ENCODE measurements around the gene SNX18.
"Not testable (repeated sequence)": the region's sequence is repeated elsewhere in the genome, so short reads cannot be mapped to it uniquely, and the experiment has no call there.

Gene SNX18

DNA sequence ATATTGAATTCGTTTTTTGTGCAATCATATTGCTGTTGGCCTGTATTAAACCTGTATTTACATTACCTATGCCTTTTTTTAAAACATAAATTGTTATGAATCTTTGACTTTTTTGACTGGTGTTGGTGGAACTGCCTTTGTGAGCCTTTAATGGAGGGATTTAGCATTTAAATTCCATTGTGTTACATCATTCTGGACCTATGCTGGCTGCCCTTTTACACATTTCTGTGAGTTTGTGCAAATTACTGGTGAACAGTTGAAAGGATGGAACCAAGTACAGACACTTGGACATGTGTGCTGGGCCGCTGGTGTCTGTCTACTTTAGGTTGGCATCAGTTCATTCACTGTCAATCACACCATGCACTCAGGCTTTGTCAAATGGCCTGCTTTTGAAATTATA lies 3.4 kb downstream of the SNX18 start:
- DNase-seq = no peak

DNA sequence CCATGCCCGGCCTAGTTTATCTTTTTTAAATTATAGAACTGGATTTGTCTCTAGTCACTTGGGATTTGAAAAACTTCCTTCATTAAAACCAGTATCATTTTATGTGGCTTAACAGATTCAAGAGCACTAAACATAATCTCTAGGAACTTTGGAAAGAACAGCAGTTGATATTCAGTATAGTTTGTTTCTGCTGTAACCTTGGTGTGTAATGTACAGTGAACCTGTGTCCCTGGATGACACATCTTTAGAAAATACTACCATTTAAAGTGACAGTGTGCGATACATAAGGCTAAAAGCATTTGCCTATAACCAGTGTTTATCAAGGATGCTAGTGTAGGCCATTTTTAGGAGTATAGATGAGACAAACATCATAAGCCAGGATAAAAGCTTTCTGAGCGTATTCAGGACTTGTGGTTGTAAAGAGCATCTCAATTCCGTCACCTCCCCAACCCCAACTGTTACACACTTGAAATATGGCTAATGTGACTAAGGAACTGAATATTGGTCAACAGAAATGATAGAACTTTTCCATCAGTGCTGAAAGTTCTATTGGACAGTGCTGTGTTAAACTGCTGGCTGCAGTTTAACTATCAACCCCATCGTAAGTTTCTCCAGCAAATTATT lies 4.4 kb downstream of the SNX18 start:
- DNase-seq = no peak

DNA sequence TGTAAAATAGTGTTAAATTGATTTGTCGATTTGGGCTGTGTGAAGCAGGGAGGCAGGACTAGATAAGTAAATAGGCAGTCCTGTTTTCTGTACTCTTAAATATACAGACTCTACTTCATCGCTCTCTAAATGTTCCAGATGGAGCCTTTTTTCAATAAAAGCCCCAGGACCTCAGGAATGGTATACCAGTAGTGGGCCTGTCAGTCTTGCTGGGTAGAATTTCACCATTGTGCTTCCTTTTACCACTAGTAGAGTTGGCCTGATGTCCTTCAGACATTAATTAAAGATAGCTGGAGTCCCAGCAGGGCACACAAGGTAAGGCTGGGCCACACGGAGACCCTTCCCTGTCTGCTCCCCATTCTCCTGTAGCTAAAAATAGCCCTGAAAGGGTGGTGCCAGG lies 6.0 kb downstream of the SNX18 start:
- no peak for DNase-seq

DNA sequence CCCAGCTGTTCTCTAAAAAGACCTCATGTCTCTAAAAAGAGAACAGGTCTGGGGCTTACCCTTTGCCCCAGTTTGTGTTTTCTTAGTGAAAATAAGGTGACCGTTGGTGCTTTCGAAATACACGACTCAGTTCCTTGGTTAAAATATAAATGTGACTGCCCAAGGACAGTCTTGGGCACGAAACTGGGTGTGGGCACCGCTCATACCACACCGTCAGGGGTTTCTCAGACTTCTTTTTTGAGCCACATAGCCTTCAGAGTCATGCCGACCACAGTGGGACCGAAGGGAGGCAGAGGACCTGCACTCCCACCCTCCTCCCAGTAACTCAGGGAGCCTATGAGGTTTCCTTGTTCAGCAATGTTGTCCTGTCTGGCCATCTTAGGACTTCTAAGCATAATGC lies 6.5 kb downstream of the SNX18 start:
- DNase-seq = no peak

DNA sequence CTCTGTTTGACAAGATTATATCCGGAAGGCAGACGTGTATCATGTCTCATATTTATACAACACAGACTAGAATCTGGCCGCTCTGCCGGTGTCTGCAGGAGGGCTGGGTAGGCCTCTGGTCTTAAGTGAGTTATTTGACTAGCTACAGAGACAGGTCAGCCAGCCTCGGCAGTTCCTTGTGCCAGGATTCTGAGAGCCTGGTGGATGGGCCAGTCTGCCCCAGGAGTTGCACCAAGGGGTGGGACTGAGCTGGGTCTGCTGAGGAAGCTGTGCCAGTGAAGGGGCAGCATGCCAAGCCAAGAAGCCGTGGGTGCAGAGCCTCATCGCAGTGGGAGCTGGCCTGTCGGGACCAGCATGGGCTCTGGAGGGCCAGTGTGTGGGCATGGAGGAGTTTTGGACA lies 7.1 kb downstream of the SNX18 start:
- no peak for DNase-seq

DNA sequence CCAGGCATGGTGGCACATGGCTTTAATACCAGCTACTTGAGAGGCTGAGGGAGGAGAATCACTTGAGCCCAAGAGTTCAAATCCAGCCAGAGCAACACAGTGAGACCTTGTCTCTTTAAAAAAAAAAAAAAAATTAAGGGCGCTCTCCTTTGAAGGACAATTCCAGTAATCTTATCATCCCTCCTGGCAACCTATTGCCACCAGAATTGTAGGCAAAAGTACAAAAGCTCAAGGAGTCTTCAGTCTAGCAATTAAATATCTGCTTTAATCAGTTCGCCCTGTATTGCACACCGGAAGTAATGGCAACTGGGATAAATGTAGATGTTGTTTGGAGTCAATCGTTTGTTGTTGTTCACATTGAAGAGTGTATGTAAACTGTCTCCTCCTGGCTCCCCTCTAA lies 7.7 kb downstream of the SNX18 start:
- no peak for DNase-seq

DNA sequence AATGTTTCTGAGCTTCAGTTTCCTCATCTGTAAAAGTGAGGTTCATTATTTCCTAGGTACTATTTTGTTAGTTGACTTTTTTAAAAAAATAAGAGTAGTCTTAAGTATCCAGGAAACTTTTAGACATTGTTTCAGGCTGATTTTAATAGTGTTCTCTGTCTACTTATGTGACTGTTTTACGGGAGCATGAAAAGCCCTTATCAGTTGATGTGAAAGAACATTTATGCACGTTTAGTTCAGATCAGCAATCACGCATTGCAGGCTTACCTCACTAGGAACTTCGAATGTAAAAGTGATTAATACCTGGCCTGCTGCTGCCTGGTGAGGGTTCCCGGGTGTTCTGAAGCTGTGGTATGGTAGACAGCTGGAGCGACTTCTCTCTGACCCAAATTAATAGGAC lies 8.1 kb downstream of the SNX18 start:
- no peak for DNase-seq

DNA sequence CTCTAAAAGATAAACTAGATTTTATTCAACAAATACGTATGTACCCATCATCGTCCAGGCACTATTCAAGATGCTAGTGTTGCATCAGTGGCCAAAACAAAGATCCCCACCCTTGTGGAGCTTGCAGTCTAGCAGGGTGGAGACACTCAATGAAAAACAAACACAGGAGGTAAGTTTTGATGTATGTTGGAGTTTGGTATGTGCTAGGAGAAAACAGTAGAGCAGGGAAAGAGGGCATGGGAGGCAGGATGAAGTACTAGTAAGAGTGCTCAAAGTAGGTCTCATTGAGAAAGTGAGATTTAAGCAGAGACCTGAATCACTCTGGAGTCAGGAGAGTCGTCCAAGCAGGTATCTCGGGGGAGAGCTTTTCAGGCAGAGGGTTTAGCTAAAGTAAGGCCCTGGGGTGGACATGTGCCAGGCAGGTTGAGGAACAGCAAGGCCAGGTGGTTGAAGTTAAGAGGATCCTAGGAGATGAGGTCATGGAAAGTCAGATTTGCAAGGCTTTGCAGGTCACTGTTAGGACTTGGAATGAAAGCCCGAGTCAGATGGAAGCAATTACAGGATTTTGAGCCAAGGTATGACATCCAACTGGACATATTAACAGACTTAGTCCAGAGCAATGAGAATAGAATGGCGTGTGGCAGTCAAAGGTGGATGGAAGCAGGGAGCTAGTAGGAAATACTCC lies 9.2 kb downstream of the SNX18 start:
- no peak for DNase-seq

DNA sequence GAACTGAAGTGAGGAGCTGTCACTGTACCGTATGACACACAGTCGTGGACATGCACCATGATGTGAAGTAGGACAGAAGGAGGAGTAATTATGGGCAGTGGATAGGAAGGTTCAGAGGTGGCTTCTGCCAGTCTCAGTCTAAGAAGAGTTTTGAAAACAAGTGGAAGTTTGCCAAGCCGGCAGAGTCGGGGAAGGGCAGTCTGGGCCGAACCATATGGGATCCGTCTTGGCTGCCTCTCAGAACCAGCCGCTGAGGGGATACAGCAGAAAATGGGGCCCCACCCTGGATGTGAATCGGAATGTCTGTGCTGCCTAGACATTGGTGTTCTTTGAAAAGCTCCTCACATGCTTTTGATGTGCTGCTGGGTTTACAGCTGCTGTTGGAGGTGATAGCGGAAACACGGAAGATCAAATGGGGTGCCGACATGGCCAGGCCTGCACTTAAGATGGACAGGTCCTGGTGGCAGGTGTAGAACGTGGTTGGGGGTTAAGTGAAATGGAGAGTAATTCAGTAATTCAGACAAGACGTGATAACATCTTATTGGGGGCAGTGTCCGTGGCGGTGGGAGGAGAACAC lies 11.2 kb downstream of the SNX18 start:
- DNase-seq = no peak

DNA sequence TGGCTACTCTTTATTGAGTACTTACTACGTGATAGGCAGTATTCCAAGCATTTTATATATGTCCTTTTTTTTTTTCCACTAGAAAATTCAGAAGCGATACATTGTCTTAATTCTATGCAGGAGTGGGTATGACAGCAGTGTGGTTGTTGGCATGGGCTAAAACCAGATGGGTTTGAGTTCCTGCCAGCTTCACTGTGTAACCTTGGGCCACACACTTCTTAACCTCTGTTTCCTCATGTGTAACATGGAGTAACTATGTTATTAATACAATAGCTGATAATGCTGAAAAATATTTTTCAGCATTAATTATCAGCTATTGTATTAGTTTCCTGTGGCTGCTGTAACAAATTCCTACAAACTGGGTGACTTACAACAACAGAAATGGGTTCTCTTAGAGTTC lies 12.0 kb downstream of the SNX18 start:
- no peak for DNase-seq

DNA sequence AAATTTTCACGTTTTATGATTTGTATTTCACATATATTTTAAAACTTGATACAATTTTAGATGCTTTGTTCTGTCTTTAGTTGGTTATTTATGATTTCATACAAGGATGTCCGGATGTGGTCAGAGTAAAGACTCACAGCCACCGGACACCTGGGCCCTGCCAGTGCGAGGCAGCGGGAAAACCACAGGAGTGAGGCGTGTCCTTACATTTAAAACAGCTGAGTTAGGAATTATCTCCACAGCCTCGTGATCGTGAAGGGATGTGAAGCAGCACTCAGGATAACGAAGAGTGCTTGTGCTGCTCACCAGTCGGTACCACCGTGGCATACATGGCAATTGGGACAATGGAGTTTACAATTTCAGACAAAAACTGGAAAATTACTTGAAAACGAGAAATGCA lies 14.0 kb downstream of the SNX18 start:
- no peak for DNase-seq

DNA sequence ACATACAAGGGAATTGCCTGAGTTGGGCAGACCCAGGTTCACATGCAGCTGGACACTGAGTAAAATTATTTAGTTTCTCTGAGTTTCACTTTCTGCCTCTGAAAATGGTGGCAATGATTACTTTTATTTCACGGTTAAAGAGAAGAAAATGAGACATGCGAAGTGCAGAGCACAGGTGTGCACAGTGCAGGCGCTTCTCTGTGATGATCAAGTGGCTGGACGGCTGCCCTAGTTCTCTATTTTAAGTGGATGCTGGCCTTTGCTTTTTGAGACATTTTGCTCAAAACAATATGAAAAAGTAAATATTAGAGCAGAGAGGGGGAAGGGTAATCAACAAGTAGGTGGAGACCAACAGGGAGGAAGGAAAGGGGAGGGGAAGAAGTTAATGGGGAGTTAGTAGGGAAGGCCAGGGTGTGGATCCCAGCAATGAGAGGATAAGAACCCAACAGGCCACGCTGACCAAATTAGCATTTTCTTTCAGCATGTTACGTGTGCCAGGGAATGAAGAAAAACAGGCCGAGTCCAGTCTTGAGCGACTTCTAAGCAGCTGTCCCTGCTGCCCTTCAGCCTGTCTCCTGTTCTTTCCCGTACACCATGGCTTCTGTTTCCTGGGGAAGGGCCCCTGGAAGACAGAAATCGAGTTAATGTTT lies 16.1 kb downstream of the SNX18 start:
- no peak for DNase-seq

DNA sequence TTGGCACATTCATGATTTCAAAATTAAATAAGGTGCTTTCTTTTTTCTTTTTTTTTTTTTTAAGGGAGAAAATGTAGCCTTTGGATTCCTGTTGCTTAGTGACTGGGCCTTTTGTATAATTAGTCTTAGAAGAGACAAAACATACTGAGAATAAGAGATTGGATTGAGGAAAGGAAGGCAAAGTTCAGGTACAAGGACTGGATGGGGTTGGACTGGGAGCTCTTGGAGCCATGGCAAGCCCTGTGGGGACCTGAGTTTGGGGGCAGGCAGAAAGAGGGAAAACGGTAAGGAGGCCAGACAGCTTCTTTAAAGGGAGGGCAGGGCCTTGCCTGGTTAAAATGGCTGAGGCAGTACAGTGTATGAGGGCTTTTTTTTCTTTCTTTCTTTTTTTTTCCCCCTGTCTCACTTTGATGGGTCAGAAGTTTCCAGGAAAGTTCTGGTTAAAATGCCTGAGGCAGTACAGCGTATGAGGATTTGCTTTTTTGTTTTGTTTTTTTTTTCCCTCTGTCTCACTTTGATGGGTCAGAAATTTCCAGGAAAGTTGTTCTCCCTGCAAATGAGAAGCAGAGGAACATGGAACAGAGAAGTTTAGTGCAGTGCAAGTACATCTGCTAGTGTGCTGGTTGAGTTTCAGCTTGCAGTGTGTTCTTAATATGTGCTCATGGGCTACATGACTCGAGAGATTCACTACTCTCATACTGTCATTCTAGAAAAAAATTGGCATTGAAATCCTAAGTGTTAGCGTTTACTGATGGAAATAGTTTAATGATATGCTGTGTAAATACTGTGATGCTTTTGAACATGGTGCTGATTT lies 16.8 kb downstream of the SNX18 start:
- DNase-seq = no peak

DNA sequence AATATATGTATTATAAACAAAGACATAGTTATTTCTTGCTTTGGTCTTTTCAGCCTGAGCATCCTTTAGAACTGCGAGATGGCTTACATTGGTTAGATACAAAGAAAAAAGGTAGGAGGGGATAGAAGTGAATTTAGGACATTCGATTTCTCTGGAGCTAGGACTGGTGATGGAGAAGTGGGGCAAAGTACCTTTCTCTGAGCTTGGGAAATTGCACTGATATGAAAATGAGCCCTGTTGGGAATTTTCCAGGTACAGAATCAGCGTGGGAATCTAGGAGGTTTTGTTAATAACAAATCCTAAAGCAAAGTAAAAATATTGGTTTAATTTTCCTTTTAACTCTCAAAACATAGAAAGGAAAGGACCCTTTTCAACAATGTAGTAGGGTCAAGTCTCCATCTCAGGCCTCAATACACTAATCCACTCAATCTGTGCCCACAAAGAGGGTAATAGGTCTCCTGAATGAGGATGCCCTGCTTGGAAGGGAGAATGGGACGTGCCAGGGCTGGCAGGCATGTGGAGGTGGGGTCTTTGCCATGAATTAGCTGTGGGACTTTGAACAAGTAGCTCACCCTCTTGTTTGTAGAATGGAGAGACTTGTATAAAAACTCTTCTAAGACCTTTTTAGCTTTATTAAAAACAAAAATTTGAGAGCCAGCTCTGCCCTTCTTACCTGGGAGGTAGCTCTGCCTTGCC lies 17.7 kb downstream of the SNX18 start:
- DNase-seq = no peak

DNA sequence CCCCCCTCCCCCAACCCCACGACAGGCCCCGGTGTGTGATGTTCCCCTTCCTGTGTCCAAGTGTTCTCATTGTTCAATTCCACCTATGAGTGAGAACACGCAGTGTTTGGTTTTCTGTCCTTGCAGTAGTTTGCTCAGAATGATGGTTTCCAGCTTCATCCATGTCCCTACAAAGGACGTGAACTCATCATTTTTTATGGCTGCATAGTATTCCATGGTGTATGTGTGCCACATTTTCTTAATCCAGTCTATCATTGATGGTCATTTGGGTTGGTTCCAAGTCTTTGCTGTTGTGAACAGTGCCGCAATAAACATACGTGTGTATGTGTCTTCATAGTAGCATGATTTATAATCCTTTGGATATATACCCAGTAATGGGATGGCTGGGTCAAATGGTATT lies 18.8 kb downstream of the SNX18 start:
- DNase-seq = not testable (repeated sequence)

DNA sequence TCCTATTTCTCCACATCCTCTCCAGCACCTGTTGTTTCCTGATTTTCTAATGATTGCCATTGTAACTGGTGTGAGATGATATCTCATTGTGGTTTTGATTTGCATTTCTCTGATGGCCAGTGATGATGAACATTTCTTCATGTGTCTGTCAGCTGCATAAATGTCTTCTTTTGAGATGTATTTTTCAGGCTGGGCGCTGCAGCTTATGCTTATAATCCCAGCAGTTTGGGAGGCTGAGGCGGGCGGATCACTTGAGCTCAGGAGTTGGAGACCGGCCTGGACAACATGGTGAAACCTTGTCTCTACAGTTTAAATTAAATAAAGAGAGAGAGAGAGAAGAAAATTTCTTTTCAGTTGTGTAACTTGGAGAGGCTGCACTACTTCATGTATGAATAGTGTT lies 19.3 kb downstream of the SNX18 start:
- DNase-seq = not testable (repeated sequence)

DNA sequence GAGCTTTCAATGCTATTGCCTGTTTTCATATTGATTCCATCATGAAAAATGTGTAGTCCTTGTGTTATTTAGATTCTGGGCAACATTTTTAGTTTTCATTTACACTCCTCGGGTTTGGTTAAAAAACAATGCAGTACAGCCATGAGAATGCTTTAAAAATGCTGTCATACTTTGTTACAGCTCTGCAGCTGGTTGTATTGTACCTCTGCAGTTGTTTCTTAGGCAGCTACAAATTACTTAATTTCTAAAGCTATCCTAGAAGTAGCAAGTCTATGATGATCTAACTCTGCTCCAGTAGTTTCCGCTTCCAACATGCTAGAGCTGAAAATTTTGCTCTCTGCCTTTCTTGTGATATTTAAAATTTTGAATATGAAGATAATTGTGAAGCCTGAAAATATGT lies 20.2 kb downstream of the SNX18 start:
- DNase-seq = no peak

DNA sequence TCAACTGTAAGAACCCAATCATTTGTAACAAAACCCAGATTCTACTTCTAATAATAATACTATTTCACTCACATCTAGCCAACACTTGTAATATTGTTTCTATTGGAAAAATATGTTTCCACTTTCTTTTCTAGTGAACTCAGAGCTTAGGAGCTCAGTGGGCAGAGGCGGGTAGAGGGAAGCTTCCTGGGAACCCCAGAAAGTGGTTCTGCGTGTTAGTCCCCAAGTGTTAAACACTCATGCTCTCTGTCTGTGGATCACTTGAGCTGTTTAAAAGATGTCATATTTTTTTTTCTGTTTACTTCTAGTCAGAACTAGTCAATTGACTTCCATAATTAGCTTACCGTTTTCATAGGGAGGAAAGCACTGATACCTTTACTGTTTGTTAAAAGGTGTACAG lies 20.6 kb downstream of the SNX18 start:
- no peak for DNase-seq

DNA sequence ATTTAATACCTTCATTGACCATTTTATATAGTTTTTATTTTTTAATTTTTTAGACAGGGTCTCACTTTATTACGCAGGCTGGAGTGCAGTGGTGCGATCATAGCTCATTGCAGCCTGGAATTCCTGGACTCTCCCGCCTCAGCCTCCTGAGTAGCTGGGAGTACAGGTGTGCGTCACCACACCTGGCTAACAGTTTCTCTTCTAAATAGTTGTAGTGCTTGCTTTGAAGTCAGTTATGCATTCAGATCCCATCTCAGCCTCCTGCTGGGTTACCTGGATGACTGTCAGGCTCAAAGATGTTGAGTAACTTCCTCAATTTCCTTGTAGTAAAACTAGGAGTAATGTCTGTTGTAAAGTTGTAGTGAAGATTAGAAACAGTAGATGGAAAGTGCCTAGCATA lies 21.4 kb downstream of the SNX18 start:
- no peak for DNase-seq

DNA sequence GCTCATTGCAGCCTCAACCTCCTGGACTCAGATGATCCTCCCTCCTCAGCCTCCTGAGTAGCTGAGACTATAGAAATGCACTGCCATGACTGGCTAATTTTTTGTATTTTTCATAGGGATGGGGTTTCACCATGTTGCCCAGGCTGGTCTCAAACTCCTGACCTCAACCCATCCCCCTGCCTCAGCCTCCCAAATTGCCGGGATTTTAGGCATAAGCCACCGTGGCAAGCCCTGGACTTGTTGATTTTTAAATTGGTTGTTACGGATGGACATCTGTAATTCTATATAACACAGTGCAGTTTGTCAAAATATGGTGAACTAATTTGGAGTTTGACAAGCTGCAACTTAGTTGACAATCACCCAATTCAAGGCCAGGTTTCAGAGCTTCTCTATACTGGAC lies 22.7 kb downstream of the SNX18 start:
- no peak for DNase-seq

DNA sequence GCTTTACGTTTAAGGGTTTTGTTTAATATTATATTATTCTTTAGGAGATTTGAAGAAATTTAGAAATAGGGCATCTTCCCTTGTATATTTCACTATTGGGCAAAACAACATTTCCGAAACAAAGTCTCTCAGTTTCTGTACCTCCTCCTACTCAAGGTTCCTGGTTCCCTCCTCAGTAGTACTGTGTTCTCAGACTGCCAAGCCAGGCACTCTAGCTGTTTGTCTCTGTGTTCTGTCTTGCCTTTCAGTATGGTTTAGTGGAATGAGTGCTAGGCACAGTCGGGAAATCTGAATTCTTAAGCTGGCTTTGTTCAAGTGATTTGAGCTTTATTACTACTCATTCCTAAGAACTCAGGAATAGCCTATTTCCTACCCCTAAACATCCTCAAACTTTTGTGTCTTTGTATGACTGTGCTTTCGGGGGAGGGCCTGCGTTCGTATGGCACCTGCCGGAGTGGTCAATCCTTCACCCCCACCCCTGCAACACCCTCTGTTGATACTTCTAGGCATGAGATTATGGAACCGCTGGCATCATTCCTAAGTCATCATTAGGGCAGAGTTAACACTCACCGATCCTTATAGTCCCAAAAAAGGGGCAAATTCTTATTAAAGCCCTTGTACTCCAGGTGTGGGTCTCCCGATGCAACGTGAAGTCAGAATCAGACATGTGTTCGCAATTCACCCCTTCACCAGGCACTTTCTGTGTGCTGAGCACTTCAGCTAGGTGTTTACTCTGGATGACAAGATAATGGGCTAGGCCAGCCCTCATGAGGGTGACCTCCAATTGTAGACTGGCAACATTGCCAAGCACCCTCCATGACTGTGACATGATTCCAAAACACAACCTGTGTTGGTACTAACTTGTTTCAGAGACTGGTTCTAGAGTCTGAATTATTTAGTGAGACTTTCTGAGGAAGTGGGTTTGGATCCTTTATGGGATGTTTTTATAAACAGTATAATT lies 24.5 kb downstream of the SNX18 start:
- peak; percentile 13 for DNase-seq

DNA sequence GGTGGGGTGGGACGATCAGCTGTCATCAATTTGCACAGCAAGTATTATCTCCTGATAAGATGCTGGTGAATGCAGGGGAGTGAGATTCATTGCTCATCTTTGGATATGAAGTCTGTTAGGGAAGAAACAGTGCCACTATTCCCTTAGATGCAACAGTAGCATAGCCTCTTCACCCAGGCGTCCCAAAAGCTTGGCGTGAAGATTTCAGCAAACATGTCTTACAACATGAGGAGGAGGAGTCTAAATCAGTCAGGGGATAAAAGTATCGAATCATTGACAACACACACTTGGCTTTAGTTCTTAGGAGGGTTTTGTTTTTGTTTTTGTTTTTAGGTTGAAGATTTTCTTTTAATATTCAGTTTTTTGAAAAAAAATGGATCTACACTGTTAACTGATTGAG lies 26.5 kb downstream of the SNX18 start:
- no peak for DNase-seq

Measured in NCI-H345 (cell line).